ENCODE data around the gene PAX7. TPM values are rescaled to one million over a fixed set of nuclear protein-coding genes. Genes with fewer than 3 reads are reported as not detected.

The PAX7 gene
- total RNA-seq, 4 donors from 2014 or later, result not detected

DNA sequence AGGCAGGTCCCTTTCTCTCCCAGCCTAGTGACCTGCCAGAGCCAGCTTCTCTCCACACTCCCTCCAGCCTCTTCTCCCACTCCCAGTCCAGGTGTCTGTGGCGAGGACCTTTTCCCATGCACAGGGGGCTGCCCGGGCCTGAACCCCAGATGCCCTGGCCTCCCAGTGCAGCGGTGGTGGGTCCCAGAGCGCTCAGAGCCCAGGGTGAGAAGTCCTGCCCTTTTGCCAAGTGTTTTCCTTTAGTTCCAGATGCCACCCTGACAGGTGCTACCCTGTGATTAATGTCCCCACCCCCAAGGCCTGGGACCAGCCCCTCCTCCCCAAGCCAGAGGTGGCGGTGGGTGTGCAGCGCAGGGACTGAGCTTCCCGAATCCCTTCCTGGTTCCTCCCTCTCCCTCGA, 90.4 kb downstream of the PAX7 start:
- intact Hi-C loops (cut with DNase I), result no loop called here
- no peak for TF ChIP-seq EP300 (IDR thresholded peaks at IDR 0.05)
- no peak for TF ChIP-seq POLR2A (IDR thresholded peaks at IDR 0.05; ENCODE audit: low read depth)
- H3K27ac ChIP-seq (replicated peaks in 1 of 4), result no peak overlapping the region
- no peak overlapping the region for H3K4me3 ChIP-seq
- no peaks in the 10 kb centered on the region for H3K36me3 ChIP-seq
- peaks cover 0 to 100% (median 36%) of the 10 kb centered on the region in 4 donors for H3K27me3 ChIP-seq
- no peaks in the 10 kb centered on the region for H3K9me3 ChIP-seq
- 48% methylated on average over 5 of the region's 8 CpGs for WGBS
- no peak for DNase-seq (ENCODE audit: extremely low spot score)
- H3K4me1 ChIP-seq, result peaks cover 0 to 15% (median 10%) of the 10 kb centered on the region in 4 donors

DNA sequence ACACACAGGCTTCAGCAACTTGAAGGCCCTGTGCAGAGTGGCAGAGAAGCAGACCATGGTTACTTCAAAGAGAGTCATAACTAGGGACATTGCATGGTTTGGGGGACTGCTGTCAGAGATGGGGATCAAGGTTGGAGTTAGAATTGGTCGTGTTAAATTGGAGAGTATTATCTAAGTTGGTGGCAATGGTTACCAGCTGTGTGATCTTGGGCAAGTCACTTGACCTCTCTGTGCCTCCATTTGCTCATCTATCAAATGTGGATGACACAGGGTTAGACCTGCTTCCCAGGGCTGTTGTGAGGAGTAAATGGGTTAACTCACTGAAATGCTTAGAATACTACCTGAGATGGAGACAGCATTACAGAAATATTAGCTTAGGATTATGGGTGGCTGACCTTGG, 91.1 kb downstream of the PAX7 start:
- 67% methylated on average over 1 of the region's 1 CpG for WGBS
- H3K27ac ChIP-seq (replicated peaks in 1 of 4), result no peak overlapping the region
- intact Hi-C loops (cut with DNase I), result no loop called here
- H3K4me3 ChIP-seq, result no peak overlapping the region
- H3K9me3 ChIP-seq, result no peaks in the 10 kb centered on the region
- no peak for DNase-seq (ENCODE audit: extremely low spot score)
- H3K27me3 ChIP-seq, result peaks cover 0 to 100% (median 34%) of the 10 kb centered on the region in 4 donors
- TF ChIP-seq POLR2A (IDR thresholded peaks at IDR 0.05; ENCODE audit: low read depth), result no peak
- TF ChIP-seq, protein P1, sequence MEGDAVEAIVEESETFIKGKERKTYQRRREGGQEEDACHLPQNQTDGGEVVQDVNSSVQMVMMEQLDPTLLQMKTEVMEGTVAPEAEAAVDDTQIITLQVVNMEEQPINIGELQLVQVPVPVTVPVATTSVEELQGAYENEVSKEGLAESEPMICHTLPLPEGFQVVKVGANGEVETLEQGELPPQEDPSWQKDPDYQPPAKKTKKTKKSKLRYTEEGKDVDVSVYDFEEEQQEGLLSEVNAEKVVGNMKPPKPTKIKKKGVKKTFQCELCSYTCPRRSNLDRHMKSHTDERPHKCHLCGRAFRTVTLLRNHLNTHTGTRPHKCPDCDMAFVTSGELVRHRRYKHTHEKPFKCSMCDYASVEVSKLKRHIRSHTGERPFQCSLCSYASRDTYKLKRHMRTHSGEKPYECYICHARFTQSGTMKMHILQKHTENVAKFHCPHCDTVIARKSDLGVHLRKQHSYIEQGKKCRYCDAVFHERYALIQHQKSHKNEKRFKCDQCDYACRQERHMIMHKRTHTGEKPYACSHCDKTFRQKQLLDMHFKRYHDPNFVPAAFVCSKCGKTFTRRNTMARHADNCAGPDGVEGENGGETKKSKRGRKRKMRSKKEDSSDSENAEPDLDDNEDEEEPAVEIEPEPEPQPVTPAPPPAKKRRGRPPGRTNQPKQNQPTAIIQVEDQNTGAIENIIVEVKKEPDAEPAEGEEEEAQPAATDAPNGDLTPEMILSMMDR (IDR thresholded peaks at IDR 0.05), result no peak
- TF ChIP-seq EP300 (IDR thresholded peaks at IDR 0.05), result no peak
- TF ChIP-seq POLR2AphosphoS5 (IDR thresholded peaks at IDR 0.05), result no peak
- peaks cover 0 to 8% (median 6%) of the 10 kb centered on the region in 4 donors for H3K4me1 ChIP-seq
- H3K36me3 ChIP-seq, result no peaks in the 10 kb centered on the region

DNA sequence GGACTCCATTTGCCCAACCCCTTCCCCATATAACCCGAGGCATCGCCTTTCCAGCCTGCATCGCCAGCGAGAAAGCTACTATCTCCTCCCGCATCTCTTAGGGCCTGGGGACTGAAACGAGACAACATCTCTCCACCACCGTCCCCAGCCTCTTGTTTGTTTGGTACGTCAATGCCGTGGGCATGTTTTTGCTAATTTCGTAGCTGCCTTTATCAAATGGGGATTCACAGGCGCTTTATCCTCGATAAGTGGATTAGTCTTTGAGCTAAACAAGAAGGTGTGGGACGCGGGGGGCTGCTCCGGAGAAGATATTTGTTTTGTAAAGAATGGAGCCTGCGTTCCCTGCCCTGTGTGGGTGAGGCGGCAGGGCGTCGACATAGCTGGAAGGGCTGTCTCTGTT, 91.6 kb downstream of the PAX7 start:
- TF ChIP-seq POLR2AphosphoS5 (IDR thresholded peaks at IDR 0.05) (no peak), POLR2A (IDR thresholded peaks at IDR 0.05; ENCODE audit: low read depth) (no peak), EP300 (IDR thresholded peaks at IDR 0.05) (no peak)
- TF ChIP-seq, protein P1 (IDR thresholded peaks at IDR 0.05), result no peak
- Histone ChIP-seq H3K27ac (replicated peaks in 1 of 4) (no peak overlapping the region), H3K9me3 (no peaks in the 10 kb centered on the region), H3K27me3 (peaks cover 0 to 98% (median 31%) of the 10 kb centered on the region in 4 donors), H3K4me3 (no peak overlapping the region), H3K36me3 (no peaks in the 10 kb centered on the region), H3K4me1 (peaks cover 0 to 3% (median 1%) of the 10 kb centered on the region in 4 donors)
- WGBS, result 45% methylated on average over 19 of the region's 19 CpGs
- intact Hi-C loops (cut with DNase I), result no loop called here
- no peak for DNase-seq (ENCODE audit: extremely low spot score)

DNA sequence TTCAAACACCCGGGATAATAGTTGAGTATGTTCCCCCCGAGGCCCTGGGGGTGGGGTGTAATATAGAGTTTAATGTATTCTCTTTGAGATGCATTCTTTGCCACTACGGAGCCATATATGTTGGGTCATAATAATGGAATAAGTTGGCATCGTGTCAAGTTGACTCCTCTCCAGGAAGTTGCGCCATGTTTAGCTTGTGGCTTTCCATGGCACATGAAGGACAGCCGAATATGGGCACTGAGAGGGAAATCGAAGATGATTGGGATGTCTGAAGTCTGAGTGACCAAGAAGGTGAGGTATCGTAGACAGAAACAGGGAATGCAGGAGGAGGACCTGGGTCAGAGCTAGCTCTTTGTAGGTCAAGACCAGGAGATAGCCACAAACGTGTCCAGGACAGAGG, 92.6 kb downstream of the PAX7 start:
- H3K4me3 ChIP-seq, result no peak overlapping the region
- intact Hi-C loops (cut with DNase I), result no loop called here
- H3K9me3 ChIP-seq, result no peaks in the 10 kb centered on the region
- DNase-seq (ENCODE audit: extremely low spot score), result no peak
- H3K27me3 ChIP-seq, result peaks cover 0 to 98% (median 23%) of the 10 kb centered on the region in 4 donors
- no peaks in the 10 kb centered on the region for H3K4me1 ChIP-seq
- TF ChIP-seq, protein P1 (IDR thresholded peaks at IDR 0.05), result no peak
- TF ChIP-seq POLR2A (IDR thresholded peaks at IDR 0.05; ENCODE audit: low read depth) (no peak), POLR2AphosphoS5 (IDR thresholded peaks at IDR 0.05) (no peak), EP300 (IDR thresholded peaks at IDR 0.05) (no peak)
- no peaks in the 10 kb centered on the region for H3K36me3 ChIP-seq
- H3K27ac ChIP-seq (replicated peaks in 1 of 4), result no peak overlapping the region
- 89% methylated on average over 9 of the region's 9 CpGs for WGBS

DNA sequence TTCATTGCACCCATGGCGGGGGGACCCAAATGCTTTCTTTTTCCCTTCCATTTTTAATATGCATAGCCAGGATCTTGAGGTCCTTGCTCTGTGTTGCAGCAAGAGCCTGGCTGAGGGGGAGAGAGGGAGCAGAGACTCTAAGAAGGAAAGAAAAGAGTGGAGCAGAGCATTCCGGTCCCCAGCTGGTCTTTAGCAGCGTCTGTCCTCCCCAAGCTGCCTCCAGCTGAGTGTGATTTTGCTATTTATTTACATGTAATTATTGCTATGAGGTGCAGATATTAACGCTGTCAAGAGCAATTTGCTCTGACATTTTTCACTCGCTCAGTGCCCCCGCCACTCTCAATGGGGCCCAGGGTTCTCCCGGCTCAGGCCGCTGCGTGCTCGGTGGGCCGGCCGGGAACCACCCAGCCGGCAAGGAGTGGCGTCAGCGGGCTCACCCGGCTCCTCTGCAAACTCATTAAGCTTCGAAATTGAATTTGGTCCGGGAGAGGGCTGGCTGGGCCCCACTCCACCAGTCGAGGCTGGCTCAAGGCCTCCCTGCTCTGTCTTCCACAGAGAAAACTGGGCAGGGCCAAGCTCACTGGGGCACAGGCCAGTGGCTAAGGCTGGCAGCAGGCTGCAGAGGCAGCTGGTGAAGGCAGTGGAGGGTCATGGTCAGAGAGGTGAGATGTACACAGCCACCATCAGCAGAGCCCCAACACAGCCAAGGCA, 93.2 kb downstream of the PAX7 start:
- Histone ChIP-seq H3K27ac (replicated peaks in 1 of 4) (no peak overlapping the region), H3K4me3 (no peak overlapping the region), H3K27me3 (peaks cover 0 to 98% (median 19%) of the 10 kb centered on the region in 4 donors), H3K4me1 (no peaks in the 10 kb centered on the region), H3K36me3 (no peaks in the 10 kb centered on the region), H3K9me3 (no peaks in the 10 kb centered on the region)
- TF ChIP-seq, protein P1 (IDR thresholded peaks at IDR 0.05), result no peak
- no peak for TF ChIP-seq POLR2A (IDR thresholded peaks at IDR 0.05; ENCODE audit: low read depth)
- TF ChIP-seq POLR2AphosphoS5 (IDR thresholded peaks at IDR 0.05), result no peak
- no peak for TF ChIP-seq EP300 (IDR thresholded peaks at IDR 0.05)
- intact Hi-C loops (cut with DNase I), result no loop called here
- WGBS, result 48% methylated on average over 13 of the region's 19 CpGs
- DNase-seq (ENCODE audit: extremely low spot score), result no peak
